GM18511 (cell line): Measurements from ENCODE around the gene TRIM69.
"Not testable (repeated sequence)": the region's sequence is repeated elsewhere in the genome, so short reads cannot be mapped to it uniquely, and the experiment has no call there.

Experiments
- ATAC-seq: cut with Tn5 transposase; IDR thresholded peaks from one replicate; pipeline ENCODE4 v1.9.1; 2021; ENCODE audit warnings: mild to moderate bottlenecking, moderate library complexity; ENCODE audit not compliant: unreplicated experiment

The TRIM69 gene

DNA sequence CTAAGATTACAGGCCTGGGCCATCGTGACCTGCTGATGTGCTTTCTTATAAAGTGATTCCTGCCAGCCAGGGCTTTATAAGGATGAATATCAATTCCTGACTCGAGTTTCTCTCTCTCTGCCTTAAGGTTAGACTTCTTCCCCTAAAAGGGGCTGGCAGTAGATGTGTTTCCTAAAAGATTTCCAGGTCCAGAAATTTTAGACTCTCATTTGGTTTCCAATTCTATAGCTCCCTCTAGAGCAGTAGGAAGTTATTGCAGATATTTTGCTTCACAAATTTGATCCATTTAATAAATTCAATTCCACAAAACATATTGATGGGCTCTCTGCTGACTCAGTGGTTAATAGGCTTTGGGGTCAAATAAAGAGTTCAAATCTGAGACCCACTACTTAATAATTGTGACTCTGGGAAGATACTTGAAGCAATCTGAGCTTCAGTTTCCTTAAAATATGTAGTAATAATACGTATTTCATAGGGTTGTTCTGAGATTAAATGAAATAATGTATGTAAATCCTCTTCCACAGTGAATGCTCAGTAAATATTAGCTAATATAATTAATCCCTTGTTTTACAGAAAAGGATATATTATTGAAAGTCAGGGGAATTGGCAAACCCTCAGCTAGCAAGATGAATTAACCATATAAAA is 2.1 kb downstream of the TRIM69 start:
- ATAC-seq: no peak

DNA sequence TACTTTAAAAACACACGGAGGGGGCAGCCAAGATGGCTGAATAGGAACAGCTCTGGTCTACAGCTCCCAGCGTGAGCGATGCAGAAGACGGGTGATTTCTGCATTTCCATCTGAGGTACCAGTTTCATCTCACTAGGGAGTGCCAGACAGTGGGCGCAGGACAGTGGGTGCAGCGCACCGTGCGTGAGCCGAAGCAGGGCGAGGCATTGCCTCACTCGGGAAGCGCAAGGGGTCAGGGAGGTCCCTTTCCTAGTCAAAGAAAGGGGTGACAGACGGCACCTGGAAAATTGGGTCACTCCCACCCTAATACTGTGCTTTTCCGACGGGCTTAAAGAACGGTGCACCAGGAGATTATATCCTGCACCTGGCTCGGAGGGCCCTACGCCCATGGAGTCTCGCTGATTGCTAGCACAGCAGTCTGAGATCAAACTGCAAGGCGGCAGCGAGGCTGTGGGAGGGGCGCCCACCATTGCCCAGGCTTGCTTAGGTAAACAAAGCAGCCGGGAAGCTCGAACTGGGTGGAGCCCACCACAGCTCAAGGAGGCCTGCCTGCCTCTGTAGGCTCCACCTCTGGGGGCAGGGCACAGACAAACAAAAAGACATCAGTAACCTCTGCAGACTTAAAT is 3.0 kb downstream of the TRIM69 start:
- ATAC-seq: not testable (repeated sequence)

DNA sequence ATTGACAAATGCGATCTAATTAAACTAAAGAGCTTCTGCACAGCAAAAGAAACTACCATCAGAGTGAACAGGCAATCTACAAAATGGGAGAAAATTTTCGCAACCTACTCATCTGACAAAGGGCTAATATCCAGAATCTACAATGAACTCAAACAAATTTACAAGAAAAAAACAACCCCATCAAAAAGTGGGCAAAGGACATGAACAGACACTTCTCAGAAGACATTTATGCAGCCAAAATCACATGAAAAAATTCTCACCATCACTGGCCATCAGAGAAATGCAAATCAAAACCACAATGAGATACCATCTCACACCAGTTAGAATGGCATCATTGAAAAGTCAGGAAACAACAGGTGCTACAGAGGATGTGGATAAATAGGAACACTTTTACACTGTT is 7.1 kb downstream of the TRIM69 start:
- not testable (repeated sequence) for ATAC-seq

DNA sequence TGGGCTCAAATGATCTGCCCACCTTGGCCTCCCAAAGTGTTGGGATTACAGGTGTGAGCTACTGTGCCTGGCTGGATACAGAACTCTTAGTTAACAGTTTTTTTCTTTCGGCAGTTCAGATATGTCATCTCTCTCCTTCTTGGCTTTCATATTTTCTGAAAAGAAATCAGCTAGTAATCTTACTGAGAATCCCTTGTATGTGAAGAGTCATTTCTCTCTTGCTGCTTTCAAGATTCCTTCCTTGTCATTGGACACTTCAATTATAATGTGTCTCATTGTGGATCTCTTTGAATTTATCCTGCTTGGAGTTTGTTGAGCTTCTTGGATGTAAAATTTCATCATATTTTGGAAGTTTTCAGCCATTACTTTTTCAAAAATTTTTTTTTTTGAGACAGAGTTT is 17.0 kb downstream of the TRIM69 start:
- ATAC-seq: no peak

DNA sequence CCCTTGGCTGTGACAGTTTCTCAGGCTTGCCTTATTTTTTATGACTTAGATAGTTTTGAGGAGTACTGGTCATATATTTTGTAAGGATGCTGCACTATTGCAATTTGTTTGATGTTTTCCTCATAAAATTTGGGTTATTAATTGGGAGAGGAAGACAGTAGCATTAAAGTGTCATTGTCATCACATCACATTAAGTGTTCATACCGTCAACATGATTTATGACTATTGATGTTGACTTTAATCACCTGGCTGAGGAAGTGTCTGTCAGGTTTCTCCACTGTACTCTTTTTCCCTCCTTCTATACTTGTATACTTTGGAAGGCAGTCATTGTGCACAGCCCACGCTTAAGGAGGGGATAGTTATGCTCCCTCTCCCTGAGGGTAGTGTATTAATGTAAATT is 26.9 kb downstream of the TRIM69 start:
- ATAC-seq: no peak

DNA sequence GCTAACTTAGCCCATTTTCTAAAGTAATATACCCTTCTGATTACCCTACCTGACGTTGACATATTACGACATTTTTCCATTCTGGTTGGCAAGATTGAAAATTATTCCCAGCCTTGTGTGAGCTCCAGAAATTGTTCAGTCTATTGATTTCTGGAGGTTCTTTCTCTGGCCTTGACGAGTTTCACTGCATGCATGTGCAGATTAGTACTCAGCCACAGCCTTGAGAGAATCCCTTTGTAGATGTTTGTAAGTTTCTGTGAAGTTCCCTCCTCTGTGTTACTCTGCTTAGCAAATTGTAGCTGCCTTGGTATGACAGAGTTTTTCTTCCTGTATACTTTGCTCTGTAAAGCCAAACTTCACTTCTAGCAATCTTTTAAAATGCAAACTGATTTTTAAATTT is 27.5 kb downstream of the TRIM69 start:
- no peak for ATAC-seq

DNA sequence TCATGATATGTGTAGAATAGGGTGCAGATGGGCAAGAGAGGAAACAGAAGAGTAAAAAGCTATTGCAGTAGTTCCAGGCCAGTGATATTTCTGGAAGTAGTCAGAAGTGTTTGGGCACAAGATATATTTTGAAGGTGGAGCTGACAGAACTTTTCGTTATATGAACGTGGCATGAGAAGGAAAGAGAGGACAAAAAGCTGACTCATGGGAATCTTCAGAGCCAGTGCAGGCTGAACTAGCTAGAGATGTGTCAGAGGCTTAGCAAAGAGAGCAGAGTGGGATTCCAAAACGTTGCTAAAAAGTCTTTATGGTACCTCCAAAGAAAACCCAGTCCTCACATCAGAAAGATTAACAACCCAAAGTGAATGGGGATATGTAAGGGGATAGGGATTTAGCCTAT is 28.7 kb downstream of the TRIM69 start:
- no peak for ATAC-seq

DNA sequence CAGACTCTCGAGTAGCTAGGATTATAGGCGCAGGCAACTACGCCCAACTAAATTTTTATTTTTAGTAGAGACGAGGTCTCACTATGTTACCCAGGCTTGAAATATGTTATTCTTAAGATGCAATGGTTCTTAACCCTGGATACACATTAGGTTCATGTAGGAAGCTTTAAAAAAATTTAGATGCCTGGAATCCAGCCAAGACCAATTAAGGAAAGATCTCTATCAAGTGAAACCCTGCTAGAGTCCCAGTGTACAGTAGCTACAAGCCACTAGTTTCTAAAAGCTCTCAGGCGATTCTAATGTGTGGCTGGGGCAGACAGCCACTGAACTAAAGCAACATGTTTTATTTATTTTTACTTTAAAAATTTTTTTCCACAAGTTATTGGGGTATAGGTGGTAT is 33.2 kb downstream of the TRIM69 start:
- ATAC-seq: no peak

DNA sequence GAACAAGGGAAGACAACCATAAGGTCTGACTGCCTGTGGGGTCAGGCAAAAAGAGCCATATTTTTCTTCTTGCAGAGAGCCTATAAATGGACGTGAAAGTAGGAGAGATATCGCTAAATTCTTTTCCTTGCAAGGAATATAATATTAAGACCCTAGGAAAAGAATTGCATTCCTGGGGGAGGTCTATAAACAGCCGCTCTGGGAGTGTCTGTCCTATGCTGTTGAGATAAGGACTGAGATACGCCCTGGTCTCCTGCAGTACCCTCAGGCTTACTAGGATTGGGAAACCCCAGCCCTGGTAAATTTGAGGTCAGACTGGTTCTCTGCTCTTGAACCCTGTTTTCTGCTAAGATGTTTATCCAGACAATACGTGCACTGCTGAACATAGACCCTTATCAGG is 34.4 kb downstream of the TRIM69 start:
- not testable (repeated sequence) for ATAC-seq

DNA sequence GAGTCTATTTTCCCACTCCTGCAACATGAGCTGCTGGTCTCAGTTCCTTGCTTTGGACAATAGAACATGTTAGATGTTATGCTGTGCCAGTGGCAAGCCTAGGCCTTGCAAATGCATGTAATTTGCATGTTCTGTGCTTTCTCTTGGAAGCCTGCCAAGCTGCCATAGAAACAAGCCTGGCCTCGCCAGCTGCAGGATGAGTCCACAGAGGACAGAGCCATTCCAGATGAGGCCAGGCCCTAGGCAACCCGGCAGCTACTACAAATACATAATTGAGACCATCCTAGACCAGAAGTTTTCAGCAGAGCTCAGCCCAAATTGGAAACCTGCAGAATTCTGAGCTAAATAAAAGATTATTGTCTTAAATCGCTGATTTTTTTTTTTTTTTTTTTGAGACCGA is 39.6 kb downstream of the TRIM69 start:
- ATAC-seq: no peak

DNA sequence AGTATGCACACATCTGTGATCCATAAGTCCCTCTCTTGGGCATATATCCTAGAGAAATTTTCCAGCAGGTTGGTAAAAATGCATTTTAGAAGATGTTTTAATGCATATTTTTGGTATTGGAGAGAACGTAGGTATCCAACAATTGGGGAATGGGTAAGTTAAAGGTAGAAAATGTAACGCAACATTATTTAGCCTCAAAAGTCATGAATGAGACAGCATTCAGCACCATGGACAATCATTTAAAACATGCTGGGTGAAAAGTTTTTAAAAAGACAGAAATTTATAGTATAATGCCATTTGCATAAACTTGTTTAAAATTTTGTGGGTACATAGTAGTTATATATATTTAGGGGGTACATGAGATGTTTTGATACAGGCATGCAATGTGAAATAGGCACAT is 43.4 kb downstream of the TRIM69 start:
- ATAC-seq: no peak

DNA sequence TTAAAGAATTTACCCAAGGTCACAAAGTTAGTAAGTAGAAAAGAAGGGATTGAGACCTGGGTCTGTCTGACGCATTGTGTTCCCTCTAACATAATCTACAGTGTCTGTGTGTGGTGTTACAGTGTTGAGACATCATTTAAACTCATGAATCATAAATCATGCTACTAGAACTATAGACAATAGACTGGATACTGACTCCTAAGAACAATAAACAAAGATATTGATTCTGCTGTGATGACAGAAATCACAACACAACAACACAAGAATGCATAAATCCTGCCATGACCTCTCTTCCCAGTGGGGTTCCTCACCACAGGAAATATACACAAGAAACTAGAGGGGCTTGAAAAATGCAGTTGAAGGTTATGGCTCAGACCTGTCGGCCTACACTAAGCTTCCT is 44.3 kb downstream of the TRIM69 start:
- no peak for ATAC-seq

DNA sequence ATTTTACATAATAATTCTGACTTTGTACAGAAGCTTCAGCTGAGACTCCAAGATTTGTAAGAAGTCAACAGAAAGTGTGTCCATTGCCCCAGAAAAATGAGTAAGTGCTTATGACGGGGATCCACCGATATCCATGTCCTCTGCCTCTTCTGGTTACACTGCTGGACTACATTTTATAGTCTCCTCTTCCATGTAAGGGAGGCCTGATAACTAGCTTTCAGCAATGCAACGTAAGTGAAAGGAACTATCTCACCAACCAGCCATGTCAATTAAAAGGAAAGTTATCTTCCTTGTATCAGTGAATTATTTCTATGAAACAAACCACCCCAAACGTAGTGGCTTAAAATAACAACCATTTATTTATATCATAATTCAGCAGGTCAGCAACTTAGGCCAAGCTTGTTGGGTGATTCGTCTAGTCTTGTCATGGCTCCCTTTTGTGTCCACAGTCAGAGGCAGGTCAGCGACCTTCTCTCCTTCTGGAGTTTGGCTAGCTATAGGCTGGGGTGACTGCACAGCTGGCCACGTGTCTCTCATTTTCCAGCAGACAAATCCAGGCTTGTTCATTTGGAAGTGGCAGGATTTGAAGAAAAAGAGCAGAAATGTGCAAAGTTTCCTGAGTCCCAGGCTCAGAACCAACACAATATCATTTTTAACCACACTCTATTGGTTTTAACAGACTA is 44.9 kb downstream of the TRIM69 start:
- no peak for ATAC-seq

DNA sequence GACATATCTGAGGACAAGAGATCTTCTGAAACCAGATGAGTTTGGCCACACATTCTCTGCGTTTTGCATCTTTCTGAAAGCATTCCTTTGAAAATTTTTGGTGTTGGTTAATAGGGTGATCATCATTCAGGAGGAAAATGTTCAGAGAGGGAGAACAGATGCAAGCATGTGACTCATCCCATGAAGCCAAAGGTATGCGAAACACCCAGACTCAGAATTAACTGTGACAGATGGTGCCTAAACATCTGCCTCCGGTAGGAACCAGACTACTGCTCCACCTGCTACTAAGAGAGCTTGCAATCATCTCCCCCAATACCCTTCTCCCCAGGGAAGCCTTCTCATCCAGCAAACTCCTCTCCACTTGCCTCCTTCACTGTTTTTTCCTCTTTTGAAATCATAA is 46.2 kb downstream of the TRIM69 start:
- ATAC-seq: no peak

DNA sequence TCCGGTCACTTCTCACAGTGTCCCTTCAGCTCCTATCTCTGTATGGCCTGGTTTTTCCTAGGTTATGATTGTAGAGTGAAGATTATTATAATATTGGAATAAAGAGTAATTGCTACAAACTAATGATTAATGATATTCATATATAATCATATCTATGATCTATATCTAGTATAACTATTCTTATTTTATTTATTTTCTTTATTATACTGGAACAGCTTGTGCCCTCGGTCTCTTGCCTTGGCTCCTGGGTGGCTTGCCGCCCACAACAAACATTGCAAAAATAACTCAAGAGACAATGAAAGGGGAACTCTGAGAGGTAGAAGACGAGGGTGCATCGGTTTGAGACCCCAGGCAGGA is 48.6 kb downstream of the TRIM69 start:
- not testable (repeated sequence) for ATAC-seq

DNA sequence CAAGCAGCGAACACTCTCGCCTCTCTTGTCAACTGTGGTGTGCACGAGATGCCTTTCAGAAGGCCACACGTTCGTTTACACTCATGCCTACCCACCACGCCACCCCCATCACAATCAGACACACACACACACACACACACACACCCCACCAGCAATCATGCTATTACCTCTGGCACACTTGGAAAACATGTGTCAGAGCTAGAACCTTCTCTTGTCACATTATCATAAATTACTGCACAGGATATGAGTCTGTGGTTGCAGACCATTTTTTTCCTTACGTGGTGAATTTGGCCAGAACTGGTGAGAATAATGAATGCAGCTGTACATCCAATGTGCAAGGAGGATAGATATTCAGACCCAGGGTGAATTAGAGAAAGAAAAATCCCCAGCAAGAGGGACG is 52.4 kb downstream of the TRIM69 start:
- ATAC-seq: no peak

DNA sequence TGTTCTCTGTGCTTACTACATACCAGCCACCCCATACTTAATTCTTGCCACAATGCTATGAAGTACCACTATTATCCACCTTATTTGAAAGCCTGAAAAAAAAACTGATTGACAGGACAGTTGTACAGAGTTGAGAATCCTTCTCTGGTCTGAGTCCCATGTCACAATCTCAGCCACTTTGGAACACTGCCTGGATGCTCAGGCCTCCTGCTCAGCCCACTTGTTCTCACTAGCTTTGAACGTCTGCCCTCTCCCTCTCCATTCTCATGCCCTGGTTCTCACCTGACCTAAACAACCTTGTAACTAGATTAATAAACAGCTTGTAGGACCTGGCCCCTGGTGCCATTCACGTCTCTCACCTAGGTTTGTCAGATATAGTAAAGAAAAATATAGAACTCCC is 53.9 kb downstream of the TRIM69 start:
- ATAC-seq: no peak

DNA sequence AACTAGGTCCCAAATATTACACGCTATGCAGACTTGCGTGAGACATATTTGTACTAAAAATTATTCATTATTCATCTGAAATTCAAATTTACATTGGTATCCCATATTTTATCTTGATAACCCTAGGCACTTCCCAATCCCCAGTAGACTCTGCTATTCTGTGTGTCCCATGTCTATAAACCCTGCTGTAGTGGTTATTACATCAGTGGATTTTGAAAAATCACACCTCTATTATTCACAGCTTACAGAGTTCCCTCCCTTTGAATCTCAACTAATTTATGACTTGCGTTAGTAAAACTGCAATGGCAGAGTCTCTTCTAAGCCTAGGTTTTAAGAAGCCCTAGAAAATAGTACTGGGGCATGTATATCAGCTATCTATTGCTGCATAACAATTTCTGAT is 54.3 kb downstream of the TRIM69 start:
- no peak for ATAC-seq

DNA sequence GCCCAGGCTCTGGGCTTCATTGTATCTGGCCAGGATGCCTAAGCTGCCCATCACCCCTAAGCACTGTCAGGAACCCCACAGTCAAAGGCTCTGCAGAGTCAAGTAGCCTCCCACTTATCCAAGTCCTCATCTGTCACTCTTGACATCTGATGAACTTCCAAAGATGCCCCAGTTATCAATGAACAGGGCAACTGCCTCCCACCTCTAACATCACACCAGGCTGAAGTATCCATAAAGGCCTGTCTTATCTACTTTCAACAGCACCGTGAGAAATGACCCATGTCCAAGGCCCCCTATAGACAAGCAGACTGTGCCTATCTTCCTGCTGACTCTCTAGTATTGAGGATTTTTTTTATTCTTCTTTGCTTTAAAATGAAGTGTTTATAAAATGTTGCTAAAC is 56.4 kb downstream of the TRIM69 start:
- ATAC-seq: no peak

DNA sequence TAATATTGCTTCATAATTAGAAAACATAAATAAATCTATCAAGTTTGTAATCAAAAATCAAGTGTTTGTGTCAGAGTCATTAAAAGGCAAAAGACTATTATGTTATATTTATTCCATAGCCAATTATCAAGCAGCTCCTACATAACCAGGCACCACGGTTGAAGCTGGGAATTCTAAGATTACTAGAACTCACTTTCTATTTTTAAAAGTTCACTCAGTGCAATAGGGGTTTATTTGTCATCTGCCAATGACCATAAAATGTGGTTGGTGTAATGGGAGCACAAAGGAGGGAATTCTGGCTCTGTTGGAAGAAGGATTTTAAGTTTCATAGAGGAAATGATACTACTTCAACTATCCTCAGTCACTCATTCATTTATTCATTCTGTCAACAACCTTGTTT is 57.7 kb downstream of the TRIM69 start:
- no peak for ATAC-seq

DNA sequence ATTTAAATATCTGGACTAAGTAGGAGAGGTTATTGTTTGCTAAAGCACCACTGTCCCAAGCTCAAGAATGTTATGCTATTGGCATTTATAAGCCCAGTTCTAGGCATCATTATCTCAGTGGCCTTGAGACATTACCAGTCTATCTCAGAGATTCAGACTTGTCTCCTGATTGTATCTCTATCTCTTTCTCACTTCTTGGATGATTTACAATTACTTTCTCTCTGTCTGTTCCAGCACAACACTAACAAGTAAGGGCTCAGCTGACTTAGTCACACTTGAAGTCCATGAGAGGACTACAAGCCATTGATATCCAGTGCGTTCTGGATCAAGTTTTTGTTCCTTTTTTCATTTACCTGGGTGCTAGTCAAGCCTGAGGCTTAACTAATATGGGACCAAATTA is 60.2 kb downstream of the TRIM69 start:
- ATAC-seq: no peak

DNA sequence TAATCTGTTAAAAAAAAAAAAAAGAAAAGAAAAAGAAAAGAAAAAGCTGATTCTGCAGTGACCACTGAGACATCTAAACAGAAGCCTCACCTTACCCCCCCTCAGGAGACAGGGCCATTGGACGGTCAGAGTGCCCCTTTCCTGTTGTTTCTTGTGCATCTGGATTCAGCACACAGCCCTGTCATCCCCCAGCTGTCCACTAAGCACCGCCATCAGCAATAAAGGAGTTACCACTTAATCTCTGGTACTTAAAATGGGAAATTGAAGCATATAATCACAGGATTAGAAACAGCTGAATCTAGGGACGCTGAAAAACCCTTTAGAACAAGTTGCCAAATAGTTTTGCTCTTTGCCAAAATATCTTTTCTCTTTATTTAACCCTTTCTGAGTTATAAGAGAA is 62.5 kb downstream of the TRIM69 start:
- ATAC-seq: no peak

DNA sequence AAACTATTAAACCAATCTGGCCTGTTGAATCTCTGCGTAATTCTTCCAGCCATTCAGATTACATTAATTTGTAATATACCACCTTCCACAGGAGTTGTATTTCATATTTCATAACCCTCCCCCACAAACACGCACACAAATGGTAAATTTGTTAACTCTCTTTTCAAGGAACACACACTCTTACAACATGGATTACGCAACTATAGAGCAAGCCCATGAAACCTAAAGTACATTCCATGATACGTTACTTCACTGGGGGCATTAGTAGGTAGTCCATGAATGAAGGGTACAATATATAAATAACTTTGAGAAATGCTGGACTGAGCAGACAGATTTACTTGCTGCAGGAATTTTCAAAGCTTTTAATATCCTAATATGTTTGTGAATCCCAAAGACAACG is 65.0 kb downstream of the TRIM69 start:
- no peak for ATAC-seq
